ENCODE data around the gene GZMM.

DNA sequence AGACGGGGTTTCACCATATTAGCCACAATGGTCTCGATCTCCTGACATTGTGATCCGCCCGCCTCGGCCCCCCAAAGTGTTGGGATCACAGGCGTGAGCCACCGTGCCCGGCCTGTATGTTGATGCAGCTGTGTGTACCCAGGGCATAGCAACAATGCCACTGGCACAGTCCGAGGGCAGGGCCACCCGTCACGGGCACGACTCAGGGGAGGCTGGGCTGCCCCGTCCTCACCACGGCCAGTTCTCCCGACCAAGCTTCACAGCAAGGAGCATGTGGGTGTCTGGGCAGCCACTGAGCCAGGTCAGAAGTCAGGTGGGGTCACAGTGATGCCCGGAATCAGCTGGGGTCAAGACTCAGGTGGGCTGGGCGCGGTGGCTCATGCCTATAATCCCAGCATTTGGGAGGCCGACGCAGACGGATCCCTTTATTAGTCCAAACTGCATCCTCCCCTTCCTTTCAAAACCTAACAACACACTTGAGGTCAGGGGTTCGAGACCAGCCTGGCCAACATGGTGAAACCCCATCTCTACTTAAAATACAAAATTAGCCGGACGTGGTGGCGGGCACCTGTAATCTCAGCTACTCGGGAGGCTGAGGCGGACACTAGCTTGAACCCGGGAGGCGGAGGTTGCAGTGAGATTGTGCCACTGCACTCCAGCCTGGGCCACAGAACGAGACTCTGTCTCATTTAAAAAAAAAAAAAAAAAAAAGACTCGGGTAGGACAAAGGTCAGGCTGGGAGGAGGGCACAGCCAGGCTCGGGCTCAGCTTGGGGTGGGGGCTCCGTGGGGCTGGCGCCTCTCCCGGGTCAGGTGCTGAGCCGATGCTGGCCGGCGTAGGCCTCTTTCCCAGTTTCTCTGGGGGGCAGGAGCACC, 13.5 kb upstream of the GZMM start:
- TF ChIP-seq, protein P1, sequence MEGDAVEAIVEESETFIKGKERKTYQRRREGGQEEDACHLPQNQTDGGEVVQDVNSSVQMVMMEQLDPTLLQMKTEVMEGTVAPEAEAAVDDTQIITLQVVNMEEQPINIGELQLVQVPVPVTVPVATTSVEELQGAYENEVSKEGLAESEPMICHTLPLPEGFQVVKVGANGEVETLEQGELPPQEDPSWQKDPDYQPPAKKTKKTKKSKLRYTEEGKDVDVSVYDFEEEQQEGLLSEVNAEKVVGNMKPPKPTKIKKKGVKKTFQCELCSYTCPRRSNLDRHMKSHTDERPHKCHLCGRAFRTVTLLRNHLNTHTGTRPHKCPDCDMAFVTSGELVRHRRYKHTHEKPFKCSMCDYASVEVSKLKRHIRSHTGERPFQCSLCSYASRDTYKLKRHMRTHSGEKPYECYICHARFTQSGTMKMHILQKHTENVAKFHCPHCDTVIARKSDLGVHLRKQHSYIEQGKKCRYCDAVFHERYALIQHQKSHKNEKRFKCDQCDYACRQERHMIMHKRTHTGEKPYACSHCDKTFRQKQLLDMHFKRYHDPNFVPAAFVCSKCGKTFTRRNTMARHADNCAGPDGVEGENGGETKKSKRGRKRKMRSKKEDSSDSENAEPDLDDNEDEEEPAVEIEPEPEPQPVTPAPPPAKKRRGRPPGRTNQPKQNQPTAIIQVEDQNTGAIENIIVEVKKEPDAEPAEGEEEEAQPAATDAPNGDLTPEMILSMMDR (IDR thresholded peaks at IDR 0.05; ENCODE audit: poor library complexity) = no peak
- TF ChIP-seq EZH2 (IDR thresholded peaks at IDR 0.05; ENCODE audit: borderline replicate concordance) = no peak
